HEK293 (cell line): ENCODE results near the gene HIP1.

ENCODE experiments used
- CTCF ChIA-PET: fragments of 350-600 bp; formaldehyde crosslinking; extraction: SDS; loops from one replicate; lab custom pipeline; 2021; ENCODE audit warnings: antibody characterized with exemption; lab: Yijun Ruan, JAX
- POLR2A ChIA-PET: fragments of 300-600 bp; formaldehyde crosslinking; extraction: SDS; loops from one replicate; lab custom pipeline; 2020; ENCODE audit warnings: antibody characterized with exemption, inconsistent platforms; lab: Yijun Ruan, JAX
- H3K27ac ChIP-seq: fragments of 200-500 bp; sonication (Bioruptor generic); 2 replicates; pipeline ENCODE4 v1.5.1; 2014; ENCODE audit warnings: low read depth, low read length, control low read depth, inconsistent platforms; ENCODE audit errors: extremely low read depth
- H3K36me3 ChIP-seq, 2 experiments: fragments of 200-500 bp in 1 of 2; sonication (Bioruptor generic) in 1 of 2; 1 replicate in 1 of 2; 2 replicates in 1 of 2; pipeline ENCODE4 v1.5.1; 2014 to 2017; ENCODE audit warnings: inconsistent platforms in 2 of 2, low read length in 2 of 2; ENCODE audit not compliant: control insufficient read depth in 2 of 2, insufficient read depth in 1 of 2
- H3K4me1 ChIP-seq: fragments of 200-500 bp; sonication (Bioruptor generic); 2 replicates; pipeline ENCODE4 v1.5.1; 2014; ENCODE audit warnings: mild to moderate bottlenecking, low read length, inconsistent platforms; ENCODE audit not compliant: control insufficient read depth, insufficient read depth
- H3K4me3 ChIP-seq: 2 replicates; pipeline ENCODE4 v1.5.1; 2011; ENCODE audit warnings: low read depth, mild to moderate bottlenecking, control low read depth, low read length, moderate library complexity
- H3K9me3 ChIP-seq: fragments of 200-500 bp; sonication (Bioruptor generic); 2 replicates; pipeline ENCODE4 v1.5.1; 2014; ENCODE audit warnings: low read depth, low read length, inconsistent platforms; ENCODE audit not compliant: control insufficient read depth, insufficient read depth
- GFI1B ChIP-seq: fragments of 450-650 bp; formaldehyde crosslinking; IDR thresholded peaks from 2 replicates; pipeline ENCODE4 v1.5.1; 2016; ENCODE audit warnings: missing biosample characterization, missing genetic modification characterization
- GLI2 ChIP-seq: fragments of 450-650 bp; formaldehyde crosslinking; IDR thresholded peaks from 2 replicates; pipeline ENCODE4; 2017; ENCODE audit warnings: missing biosample characterization, missing genetic modification characterization, low read depth, borderline replicate concordance
- IKZF3 ChIP-seq: fragments of 450-650 bp; IDR thresholded peaks from 2 replicates; pipeline ENCODE4 v1.5.0; 2018; ENCODE audit warnings: missing biosample characterization, mild to moderate bottlenecking, missing genetic modification characterization, moderate library complexity
- KLF1 ChIP-seq: fragments of 450-650 bp; formaldehyde crosslinking; IDR thresholded peaks from 2 replicates; pipeline ENCODE4 v1.5.1; 2016; ENCODE audit warnings: missing biosample characterization, missing genetic modification characterization
- KLF10 ChIP-seq: fragments of 450-650 bp; IDR thresholded peaks from 2 replicates; pipeline ENCODE4 v1.5.1; 2018; ENCODE audit warnings: missing biosample characterization, mild to moderate bottlenecking, missing genetic modification characterization
- PRDM1 ChIP-seq: fragments of 450-650 bp; formaldehyde crosslinking; IDR thresholded peaks from 2 replicates; pipeline ENCODE4; 2016; ENCODE audit warnings: missing biosample characterization, missing genetic modification characterization
- PRDM10 ChIP-seq: fragments of 450-650 bp; formaldehyde crosslinking; IDR thresholded peaks from 2 replicates; pipeline ENCODE4 v1.5.1; 2016; ENCODE audit warnings: missing biosample characterization, missing genetic modification characterization
- PRDM4 ChIP-seq: fragments of 450-650 bp; formaldehyde crosslinking; IDR thresholded peaks from 2 replicates; pipeline ENCODE4 v1.5.1; 2017; ENCODE audit warnings: missing biosample characterization, missing genetic modification characterization
- RBAK ChIP-seq: fragments of 450-650 bp; formaldehyde crosslinking; IDR thresholded peaks from 2 replicates; pipeline ENCODE4 v1.5.1; 2016; ENCODE audit warnings: missing biosample characterization, missing genetic modification characterization
- REPIN1 ChIP-seq: fragments of 450-650 bp; formaldehyde crosslinking; IDR thresholded peaks from 2 replicates; pipeline ENCODE4 v1.5.1; 2017; ENCODE audit warnings: missing biosample characterization, missing genetic modification characterization, low read depth
- SP2 ChIP-seq: fragments of 450-650 bp; formaldehyde crosslinking; IDR thresholded peaks from 2 replicates; pipeline ENCODE4 v1.5.1; 2016; ENCODE audit warnings: missing biosample characterization, missing genetic modification characterization
- TCF7L2 ChIP-seq: IDR thresholded peaks from 2 replicates; pipeline ENCODE4 v1.6.1; 2011; ENCODE audit warnings: low read depth, mild to moderate bottlenecking, inconsistent platforms, low read length, moderate library complexity, borderline replicate concordance
- ZBTB1 ChIP-seq: fragments of 450-650 bp; formaldehyde crosslinking; IDR thresholded peaks from 2 replicates; pipeline ENCODE4 v1.5.1; 2016; ENCODE audit warnings: missing biosample characterization, missing genetic modification characterization
- ZIC2 ChIP-seq: fragments of 450-650 bp; formaldehyde crosslinking; IDR thresholded peaks from 2 replicates; pipeline ENCODE4 v1.5.1; 2016; ENCODE audit warnings: missing biosample characterization, missing genetic modification characterization
- ZNF112 ChIP-seq: fragments of 450-650 bp; formaldehyde crosslinking; IDR thresholded peaks from 2 replicates; pipeline ENCODE4 v1.5.0; 2017; ENCODE audit warnings: missing biosample characterization, missing genetic modification characterization
- ZNF114 ChIP-seq: fragments of 450-650 bp; formaldehyde crosslinking; IDR thresholded peaks from 2 replicates; pipeline ENCODE4 v1.5.0; 2017; ENCODE audit warnings: missing biosample characterization, missing genetic modification characterization
- ZNF2 ChIP-seq: fragments of 450-650 bp; formaldehyde crosslinking; IDR thresholded peaks from 2 replicates; pipeline ENCODE4 v1.5.1; 2016; ENCODE audit warnings: missing biosample characterization, missing genetic modification characterization
- ZNF24 ChIP-seq: fragments of 450-650 bp; formaldehyde crosslinking; IDR thresholded peaks from 2 replicates; pipeline ENCODE4 v1.5.1; 2016; ENCODE audit warnings: missing biosample characterization, missing genetic modification characterization
- ZNF311 ChIP-seq: fragments of 450-650 bp; formaldehyde crosslinking; IDR thresholded peaks from 2 replicates; pipeline ENCODE4 v1.5.1; 2017; ENCODE audit warnings: missing biosample characterization, missing genetic modification characterization, borderline replicate concordance
- ZNF341 ChIP-seq: fragments of 450-650 bp; formaldehyde crosslinking; IDR thresholded peaks from 2 replicates; pipeline ENCODE4; 2016; ENCODE audit warnings: low read depth, missing biosample characterization, missing genetic modification characterization
- ZNF366 ChIP-seq: fragments of 450-650 bp; formaldehyde crosslinking; conservative IDR thresholded peaks from 2 replicates; pipeline ENCODE4 v1.5.1; 2016; ENCODE audit warnings: missing biosample characterization, missing genetic modification characterization
- ZNF404 ChIP-seq: fragments of 450-650 bp; formaldehyde crosslinking; IDR thresholded peaks from 2 replicates; pipeline ENCODE4 v1.5.1; 2017; ENCODE audit warnings: missing biosample characterization, missing genetic modification characterization
- ZNF521 ChIP-seq: fragments of 450-650 bp; formaldehyde crosslinking; IDR thresholded peaks from 2 replicates; pipeline ENCODE4 v1.5.1; 2017; ENCODE audit warnings: missing biosample characterization, mild to moderate bottlenecking, missing genetic modification characterization
- ZNF548 ChIP-seq: fragments of 450-650 bp; formaldehyde crosslinking; IDR thresholded peaks from 2 replicates; pipeline ENCODE4 v1.5.1; 2016; ENCODE audit warnings: missing biosample characterization, missing genetic modification characterization
- ZNF785 ChIP-seq: fragments of 450-650 bp; formaldehyde crosslinking; IDR thresholded peaks from 2 replicates; pipeline ENCODE4 v1.5.1; 2016; ENCODE audit warnings: missing biosample characterization, missing genetic modification characterization
- ZXDB ChIP-seq: fragments of 450-650 bp; formaldehyde crosslinking; IDR thresholded peaks from 2 replicates; pipeline ENCODE4 v1.5.1; 2016; ENCODE audit warnings: missing biosample characterization, missing genetic modification characterization
- TF ChIP-seq, protein P1 (sequence below): fragments of 450-650 bp; formaldehyde crosslinking; IDR thresholded peaks from 2 replicates; pipeline ENCODE4 v1.5.1; 2017; ENCODE audit warnings: missing biosample characterization, mild to moderate bottlenecking, missing genetic modification characterization, moderate library complexity
- TF ChIP-seq, protein P2 (sequence below): fragments of 450-650 bp; formaldehyde crosslinking; IDR thresholded peaks from 2 replicates; pipeline ENCODE4 v1.5.1; 2016; ENCODE audit warnings: missing biosample characterization, missing genetic modification characterization

The HIP1 gene

GRCh38 chr7:75613351-75613750 lies 125.4 kb downstream of the HIP1 start:
- no peaks in the 10 kb centered on the region for H3K9me3 ChIP-seq
- no peak overlapping the region for H3K27ac ChIP-seq
- no peaks in the 10 kb centered on the region for H3K36me3 ChIP-seq
- POLR2A ChIA-PET: no interaction called here
- no peak overlapping the region for H3K4me3 ChIP-seq
- no peak for TF ChIP-seq TCF7L2
- no peak for TF ChIP-seq ZNF521 (tag by site-specific recombination)
- TF ChIP-seq GFI1B: no peak
- TF ChIP-seq ZNF24: no peak
- TF ChIP-seq ZNF366 (tag by site-specific recombination): no peak
- no peak for TF ChIP-seq IKZF3 (tag by site-specific recombination)
- no peak for TF ChIP-seq SP2 (tag by site-specific recombination)
- TF ChIP-seq, protein P1, sequence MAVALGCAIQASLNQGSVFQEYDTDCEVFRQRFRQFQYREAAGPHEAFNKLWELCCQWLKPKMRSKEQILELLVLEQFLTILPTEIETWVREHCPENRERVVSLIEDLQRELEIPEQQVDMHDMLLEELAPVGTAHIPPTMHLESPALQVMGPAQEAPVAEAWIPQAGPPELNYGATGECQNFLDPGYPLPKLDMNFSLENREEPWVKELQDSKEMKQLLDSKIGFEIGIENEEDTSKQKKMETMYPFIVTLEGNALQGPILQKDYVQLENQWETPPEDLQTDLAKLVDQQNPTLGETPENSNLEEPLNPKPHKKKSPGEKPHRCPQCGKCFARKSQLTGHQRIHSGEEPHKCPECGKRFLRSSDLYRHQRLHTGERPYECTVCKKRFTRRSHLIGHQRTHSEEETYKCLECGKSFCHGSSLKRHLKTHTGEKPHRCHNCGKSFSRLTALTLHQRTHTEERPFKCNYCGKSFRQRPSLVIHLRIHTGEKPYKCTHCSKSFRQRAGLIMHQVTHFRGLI (tag by site-specific recombination): no peak
- no peak for TF ChIP-seq PRDM1 (tag by site-specific recombination)
- TF ChIP-seq ZBTB1 (tag by site-specific recombination): no peak
- no peak for TF ChIP-seq GLI2 (tag by site-specific recombination)
- TF ChIP-seq REPIN1 (tag by site-specific recombination): no peak
- no peak for TF ChIP-seq ZNF404
- no peak for TF ChIP-seq PRDM10 (tag by site-specific recombination)
- no peak for TF ChIP-seq RBAK (tag by site-specific recombination)
- TF ChIP-seq KLF10 (tag by site-specific recombination): no peak
- TF ChIP-seq ZNF548 (tag by site-specific recombination): no peak
- TF ChIP-seq ZNF785 (tag by site-specific recombination): no peak
- no peak for TF ChIP-seq ZNF311 (tag by site-specific recombination)
- CTCF ChIA-PET: interaction anchor here (2.0 kb wide), 1 partner anchor 149 kb away, joined by 6 read pairs; no protein-coding TSS in a partner anchor
- no peaks in the 10 kb centered on the region for H3K4me1 ChIP-seq

DNA sequence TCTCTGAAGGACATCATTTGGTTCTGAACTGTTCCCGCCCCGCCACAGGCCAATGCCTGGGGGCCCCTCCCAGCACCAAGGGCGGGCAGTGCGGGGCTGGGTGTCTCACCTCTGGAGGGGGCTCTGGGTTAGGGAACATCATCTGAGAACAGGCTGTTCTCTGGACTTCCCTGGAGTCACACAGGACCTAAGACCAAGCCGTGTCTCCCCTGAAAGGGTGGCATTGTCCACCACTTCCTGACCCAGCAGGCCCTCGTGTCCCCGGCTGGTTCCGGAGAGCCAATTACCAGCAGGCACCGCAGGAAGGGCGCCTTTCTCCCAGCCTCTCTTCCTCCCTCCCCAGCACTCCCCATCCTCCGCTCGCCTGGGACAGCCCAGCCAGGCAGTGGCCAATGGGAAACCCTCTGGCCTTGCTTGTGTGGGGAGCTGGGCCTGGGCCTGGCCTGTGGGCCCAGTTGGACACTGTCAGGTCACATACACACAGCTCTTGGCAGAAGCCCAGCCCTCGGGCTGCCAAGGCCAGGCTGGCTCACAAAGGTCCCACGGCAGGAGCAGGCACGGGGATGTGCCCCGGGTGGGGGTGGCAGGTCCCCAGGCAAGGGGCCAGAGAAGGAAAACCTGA lies 127.1 kb downstream of the HIP1 start:
- peaks cover 2% of the 10 kb centered on the region; the same call in 1 of the 2 replicates for H3K4me1 ChIP-seq

More for the DNA sequence above, 127.1 kb downstream of the HIP1 start:
- ChIA-PET POLR2A (no interaction called here), CTCF (no interaction called here)
- TF ChIP-seq PRDM4 (tag by site-specific recombination) (no peak), ZNF2 (tag by site-specific recombination) (no peak), KLF1 (0 out of 2 replicates have a peak, but pooled peaks have one; percentile 25), ZNF341 (tag by site-specific recombination) (peak; percentile 33; the same call in 1 of the 2 replicates), ZNF112 (tag by site-specific recombination) (no peak), ZIC2 (tag by site-specific recombination) (0 out of 2 replicates have a peak, but pooled peaks have one; percentile 12), ZXDB (no peak), ZNF114 (tag by site-specific recombination) (no peak)
- TF ChIP-seq, protein P2, sequence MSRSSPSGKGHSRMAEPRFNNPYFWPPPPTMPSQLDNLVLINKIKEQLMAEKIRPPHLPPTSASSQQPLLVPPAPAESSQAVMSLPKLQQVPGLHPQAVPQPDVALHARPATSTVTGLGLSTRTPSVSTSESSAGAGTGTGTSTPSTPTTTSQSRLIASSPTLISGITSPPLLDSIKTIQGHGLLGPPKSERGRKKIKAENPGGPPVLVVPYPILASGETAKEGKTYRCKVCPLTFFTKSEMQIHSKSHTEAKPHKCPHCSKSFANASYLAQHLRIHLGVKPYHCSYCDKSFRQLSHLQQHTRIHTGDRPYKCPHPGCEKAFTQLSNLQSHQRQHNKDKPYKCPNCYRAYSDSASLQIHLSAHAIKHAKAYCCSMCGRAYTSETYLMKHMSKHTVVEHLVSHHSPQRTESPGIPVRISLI (tag by site-specific recombination): no peak
- Histone ChIP-seq H3K4me3 (no peak overlapping the region), H3K36me3 (no peaks in the 10 kb centered on the region), H3K27ac (no peak overlapping the region), H3K9me3 (no peaks in the 10 kb centered on the region)
